HG03135 (cell line): ENCODE data around the gene PLEKHH3.
"Not testable (repeated sequence)": the region's sequence is repeated elsewhere in the genome, so short reads cannot be mapped to it uniquely, and the experiment has no call there.

Experiments
- ATAC-seq: cut with Tn5 transposase; IDR thresholded peaks from one replicate; pipeline ENCODE4 v1.9.1; 2021; ENCODE audit warnings: mild to moderate bottlenecking, moderate library complexity; ENCODE audit not compliant: unreplicated experiment

Gene PLEKHH3

DNA sequence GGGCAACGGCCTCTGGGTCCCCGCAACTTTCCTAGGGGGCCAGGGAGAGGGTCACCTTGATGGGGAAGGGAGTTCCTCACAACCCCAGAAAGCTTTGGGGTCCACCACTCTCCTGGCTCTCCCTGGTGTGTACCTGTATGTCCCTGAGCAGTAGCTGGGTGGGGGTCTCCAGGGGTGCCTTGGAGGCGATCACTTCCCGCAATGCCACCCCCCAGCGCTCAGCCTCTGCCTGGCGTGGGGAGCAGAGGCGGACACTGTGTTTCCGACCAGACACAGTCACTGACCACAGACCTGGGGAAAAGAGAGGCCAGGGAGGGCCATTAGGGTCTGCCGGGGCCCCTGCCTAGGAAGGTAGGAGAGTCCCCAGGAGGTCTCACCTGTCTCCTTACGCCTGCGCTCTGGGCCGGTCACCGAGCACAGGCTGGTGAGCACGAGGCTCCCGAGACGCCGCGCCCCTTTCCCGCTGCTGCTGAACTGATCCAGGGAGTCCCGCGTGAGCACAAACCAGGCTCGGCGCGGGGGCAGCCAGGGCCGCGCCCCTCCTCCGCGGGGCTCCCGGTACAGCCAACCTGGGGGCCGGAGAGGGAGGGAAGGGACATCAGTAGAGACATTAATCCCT lies 3.4 kb downstream of the PLEKHH3 start:
- no peak for ATAC-seq

DNA sequence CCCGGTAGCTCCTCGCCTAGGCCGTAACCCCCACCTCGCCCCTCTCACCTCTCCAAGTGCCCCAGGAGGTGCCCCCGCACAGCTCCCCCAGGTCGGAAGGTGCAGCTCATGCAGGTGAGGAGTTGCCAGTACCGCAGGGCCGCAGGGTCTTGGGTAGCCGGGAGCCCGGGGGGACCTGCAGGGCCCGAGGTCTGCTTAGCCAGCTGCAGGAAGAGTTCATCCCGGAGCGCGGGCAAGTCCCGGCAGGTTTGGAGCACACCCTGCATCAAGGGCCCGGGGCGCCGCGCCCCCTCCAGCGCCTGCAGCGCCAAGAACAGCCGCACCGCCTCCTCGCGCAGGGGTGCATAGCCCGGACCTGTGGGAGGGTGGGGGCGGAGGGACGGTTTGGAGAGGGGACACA lies 4.8 kb downstream of the PLEKHH3 start:
- no peak for ATAC-seq

DNA sequence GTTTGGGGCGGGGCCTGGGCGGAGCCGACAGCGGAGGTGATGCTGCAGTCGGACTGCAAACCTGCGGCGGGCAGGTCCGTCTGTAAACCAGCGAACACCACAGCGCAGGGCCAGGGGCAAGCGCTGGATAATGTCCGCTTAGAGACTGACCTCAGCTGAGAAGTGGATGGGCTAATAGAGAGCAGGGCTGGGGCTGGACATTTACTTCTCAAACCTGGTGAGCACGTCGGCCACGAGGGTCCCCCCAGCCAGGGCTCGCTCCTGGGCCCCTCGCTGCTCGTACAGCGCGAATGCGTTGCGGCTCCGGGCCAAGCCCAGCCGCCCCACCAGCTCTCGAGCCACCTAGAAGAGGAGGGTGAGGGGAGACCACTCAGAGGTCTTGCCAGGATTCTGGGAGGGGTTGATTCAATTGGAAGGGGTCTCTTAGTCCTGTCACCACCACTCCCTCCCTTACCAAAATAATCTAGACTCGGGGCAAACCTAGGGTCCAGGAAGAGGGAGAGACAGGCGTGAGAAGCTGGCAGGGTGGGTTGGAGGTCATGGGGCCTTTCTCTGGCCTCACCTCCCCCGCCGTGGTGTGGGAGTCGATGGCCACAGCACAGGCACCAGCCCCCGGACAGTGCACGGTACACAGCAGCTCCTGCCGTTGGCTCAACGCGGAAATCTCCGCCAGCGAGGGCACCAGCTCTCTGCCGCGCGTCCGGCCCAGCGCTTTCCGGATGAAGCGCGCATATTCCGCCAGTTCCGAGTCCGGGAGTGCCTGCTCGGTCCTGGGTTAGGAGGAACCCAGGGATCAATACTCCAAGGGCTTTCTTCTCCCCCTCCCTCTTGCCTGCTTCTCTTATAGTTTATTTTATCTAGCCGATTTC lies 5.8 kb downstream of the PLEKHH3 start:
- ATAC-seq, result no peak

DNA sequence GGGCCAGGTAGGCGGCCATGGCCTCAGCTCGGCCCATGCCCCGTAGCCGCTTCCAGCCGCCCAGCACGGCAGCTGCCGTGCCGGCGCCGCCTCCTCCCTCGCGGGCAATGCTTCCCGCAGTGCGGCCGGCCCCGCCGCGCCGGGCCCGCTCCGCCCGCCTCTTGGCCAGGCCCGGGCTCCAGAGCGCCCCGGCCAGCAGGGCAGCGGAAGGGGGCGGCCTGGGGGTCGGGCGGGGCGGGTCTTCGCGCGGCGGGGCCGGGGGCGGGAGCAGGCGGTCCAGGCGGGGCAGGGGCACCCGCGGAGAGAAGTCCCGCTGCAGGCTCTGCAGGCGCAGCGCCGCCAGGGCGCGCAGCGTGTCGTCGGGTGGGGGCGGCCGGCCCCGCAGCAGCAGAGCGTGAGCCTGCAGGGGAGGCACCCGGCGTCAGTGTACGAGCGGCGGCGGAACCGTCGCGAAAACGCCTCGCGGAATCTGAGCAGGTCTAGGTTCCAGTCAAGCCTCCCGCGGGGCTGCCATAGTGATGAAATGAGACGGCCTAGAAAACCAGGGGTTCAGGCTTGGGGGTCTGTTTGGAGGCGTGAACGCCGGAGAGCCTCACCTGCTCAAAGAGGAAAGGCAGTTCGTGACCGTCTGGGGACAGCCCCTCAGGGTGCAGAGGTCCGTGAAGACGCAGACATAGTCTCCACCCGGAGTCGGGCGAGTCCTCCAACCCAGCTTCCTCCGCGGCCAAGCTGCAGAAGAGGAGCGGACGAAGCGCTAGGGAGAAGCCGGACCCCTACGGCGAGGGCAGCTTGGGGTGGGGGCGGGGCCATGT lies 6.6 kb downstream of the PLEKHH3 start:
- ATAC-seq, result no peak

DNA sequence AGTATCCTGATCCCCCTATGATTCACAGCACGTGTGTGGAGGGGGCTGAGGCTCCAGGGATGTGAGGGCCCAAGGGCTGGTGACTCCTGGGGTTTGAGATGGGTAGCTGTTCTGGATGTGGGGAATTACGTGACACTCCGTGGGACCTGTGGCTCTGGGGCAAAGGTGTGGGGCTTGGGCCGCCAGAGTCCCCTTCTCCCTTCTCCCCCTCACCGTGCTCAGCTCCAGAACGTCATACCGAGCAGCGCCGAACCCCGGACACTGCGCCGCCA lies 7.2 kb downstream of the PLEKHH3 start:
- ATAC-seq, result no peak

DNA sequence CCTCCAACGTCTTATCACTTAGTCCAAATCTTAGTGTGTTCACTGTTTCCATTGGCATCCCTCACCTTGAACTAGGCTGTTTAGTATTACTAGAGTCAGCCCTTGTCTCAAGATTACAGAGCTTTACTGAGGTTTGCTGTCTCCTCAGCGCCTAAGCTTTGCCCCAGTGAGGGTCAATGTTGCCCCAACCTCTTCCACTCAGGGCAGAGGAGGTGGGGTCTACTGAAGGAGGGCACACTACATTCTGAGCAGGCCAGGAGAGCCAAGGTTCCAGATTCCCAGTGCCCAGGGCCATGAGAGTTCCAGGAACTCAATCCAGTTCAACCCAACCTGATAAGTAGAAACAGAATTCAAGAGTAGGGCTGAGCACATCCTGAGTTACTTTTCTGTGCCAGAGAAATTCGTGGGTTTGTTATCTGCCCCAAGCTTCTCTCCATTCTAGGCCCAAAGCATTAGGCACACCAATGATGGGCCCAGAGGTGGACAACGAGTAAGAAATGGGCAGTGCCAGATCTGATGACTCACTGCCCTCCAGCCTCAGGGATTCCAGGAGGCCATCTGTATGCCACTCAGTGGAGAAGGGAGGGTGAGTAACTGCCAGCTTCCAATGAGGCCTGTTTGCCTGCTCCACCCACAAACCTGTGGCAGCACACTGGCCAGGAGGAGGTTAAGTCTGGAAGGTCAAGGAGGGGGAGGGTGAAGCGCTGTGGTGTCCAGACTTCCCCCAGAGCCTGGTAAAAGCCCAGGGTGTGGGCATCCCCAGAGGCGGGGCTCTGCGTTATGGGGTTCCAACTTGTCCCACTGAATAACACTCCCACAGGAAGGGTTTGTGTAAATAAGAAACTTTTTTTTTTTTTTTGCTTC lies 9.5 kb downstream of the PLEKHH3 start:
- no peak for ATAC-seq

DNA sequence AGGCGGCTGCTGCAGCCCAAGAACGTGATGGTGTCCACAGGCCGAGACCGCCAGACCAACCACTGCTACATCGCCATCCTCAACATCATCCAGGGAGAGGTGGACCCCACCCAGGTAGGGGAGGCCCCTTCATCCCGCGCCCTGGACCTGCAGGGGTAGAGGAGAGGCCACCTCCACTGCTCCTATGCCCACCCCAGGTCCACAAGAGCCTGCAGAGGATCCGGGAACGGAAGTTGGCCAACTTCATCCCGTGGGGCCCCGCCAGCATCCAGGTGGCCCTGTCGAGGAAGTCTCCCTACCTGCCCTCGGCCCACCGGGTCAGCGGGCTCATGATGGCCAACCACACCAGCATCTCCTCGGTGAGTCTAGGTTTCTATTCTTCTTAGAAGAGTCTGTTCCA lies 10.7 kb downstream of the PLEKHH3 start:
- not testable (repeated sequence) for ATAC-seq

DNA sequence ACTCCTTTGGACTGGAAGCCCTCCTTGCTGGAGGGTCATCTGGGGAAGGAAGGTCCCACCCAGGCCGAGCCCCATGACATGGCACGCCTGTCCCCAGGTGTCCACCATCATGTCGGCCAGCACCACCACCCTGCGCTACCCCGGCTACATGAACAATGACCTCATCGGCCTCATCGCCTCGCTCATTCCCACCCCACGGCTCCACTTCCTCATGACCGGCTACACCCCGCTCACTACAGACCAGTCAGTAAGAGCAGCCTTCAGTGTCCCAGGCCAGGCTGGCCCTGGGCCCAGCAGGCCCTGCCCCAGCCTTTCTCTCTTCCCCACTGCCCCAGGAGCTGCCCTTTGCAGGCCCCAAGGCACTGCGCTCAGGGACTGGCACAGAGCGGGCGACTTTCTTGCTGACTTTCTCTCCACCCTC lies 11.2 kb downstream of the PLEKHH3 start:
- no peak for ATAC-seq

DNA sequence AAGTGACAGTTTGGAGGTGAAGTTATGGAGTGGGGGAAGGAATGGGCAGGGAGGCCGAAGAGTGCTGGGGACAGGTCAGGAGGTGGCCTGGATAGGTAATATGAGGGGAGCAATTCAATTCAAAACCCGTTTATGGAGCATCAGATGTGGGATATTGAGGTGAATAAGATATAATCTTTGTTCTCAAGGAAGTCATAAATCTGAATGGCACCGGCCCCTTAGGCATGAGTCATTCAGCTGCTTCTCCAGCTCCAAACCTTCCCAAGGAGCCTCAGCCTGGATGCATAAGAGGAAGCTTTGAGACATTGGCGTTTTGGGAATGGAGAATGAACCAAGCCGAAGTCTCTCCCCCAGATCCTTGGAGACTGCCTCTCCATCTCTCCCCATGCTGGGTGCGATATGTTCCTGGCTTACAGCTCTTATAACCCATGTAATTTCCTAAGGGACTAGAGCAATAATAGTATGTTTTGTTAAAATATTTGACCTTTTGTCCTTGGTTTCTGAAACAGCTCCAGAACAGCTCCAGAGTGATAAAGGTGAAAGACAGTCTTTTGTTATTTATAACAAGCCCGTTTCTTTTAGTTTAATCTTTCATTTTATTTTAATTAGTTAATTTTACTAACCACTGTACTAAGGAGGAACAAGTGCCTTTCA lies 16.0 kb downstream of the PLEKHH3 start:
- ATAC-seq, result no peak

DNA sequence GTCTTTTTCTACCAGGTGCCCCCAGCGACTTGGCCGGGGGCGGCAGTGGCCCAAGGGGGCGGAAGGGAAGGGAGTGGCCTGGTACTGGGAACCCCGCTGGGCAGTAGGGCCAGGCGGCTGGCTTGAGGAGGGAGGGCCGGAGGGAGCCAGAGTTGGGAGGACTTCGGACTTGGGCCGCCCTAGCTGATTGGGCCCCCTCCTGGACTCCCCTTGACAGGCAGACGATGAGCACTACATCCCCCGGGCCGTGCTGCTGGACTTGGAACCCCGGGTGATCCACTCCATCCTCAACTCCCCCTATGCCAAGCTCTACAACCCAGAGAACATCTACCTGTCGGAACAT lies 16.9 kb downstream of the PLEKHH3 start:
- ATAC-seq, result not testable (repeated sequence)

DNA sequence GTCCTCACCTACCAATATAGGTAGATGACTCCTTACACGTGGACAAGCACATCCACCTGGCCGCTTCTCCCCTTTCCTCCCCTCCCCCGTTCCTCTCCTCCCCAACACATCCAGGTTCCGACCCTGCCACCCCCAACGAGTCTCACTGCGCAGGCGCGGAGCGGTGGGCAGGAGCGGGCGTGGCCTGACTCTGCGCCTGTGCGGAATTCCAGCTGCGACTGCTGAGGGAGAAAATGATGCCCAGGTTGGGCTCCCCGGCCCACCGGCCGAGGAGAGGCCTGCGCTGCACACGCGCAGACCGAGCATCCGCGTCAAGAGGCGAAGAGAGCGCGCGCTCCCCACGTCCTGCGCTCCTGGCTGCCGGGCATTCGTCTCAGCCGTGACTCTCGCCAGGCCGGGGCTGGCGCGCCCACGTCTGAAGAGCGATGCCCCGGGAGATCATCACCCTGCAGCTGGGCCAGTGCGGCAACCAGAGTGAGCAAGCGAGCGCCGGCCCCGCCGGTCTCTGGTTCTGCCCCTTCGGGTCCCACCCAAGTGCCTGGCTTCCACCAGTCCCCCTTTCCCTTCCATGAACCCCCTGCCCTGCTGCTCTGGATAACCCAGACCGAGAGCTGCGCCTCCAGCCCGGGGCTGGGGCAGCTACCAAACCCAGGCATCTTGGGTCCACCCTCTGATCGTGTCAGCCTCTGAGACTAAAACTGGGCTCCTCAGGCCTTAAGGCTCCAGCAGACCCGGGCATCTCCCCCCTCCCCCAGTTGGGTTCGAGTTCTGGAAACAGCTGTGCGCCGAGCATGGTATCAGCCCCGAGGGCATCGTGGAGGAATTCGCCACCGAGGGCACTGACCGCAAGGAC lies 17.5 kb downstream of the PLEKHH3 start, which contains the start of gene TUBG2:
Gene TUBG2, plus strand, starts transcription at position 206 of the 853 bp plus-strand sequence. Its CDS starts 220 bp downstream, at position 426.
- ATAC-seq, result no peak

DNA sequence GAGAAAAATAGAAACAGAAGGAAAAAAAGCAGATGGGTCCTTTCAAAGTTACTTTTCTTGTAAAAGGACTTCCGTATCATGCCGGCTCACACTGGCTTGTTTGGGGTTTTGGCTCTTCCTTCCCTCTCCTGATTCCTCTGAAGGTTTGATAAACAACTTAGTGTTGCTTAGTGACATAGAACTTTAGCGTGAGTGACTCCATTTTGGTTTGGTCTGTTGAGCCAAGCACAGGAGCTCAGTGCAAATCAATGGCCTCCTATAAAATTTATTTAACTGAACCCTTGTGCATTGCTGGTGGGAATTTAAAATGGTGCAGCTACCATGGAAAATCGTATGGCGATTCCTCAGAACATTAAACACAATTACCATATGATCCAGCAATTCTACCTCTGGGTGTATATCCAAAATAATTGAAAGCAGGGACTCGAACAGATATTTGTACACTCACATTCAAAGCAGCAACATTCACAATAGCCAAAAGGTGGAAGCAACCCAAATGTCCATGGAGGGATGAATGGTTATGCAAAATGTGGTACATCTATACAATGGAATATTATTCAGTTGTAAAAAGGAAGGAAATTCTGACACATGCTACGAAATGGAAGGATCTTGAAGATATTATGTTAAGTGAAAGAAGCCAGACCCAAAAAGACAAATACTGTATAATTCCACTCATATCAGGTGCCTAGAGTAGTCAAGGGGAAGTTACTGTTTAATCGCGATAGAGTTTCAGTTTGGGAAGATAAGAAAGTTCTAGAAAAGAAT lies 18.8 kb downstream of the PLEKHH3 start:
- no peak for ATAC-seq

DNA sequence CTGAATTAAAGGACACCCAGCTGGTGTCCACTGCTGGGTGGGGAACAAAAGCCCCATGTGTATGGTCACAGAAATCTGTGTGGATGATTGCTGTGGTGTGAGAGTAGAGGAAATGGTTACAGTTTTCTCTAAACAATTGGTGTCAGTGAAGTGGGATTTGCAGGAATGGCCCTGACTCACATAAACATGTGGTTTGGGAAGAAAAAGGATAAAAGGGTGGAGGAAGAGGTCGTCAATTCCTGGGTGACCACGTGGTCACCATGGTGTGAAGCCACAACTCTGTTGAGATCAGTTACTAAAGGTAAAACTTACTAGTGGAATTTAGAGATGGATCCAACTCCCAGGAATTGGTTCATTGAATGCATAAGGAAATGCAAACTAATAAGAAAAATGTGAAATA lies 21.3 kb downstream of the PLEKHH3 start:
- no peak for ATAC-seq

DNA sequence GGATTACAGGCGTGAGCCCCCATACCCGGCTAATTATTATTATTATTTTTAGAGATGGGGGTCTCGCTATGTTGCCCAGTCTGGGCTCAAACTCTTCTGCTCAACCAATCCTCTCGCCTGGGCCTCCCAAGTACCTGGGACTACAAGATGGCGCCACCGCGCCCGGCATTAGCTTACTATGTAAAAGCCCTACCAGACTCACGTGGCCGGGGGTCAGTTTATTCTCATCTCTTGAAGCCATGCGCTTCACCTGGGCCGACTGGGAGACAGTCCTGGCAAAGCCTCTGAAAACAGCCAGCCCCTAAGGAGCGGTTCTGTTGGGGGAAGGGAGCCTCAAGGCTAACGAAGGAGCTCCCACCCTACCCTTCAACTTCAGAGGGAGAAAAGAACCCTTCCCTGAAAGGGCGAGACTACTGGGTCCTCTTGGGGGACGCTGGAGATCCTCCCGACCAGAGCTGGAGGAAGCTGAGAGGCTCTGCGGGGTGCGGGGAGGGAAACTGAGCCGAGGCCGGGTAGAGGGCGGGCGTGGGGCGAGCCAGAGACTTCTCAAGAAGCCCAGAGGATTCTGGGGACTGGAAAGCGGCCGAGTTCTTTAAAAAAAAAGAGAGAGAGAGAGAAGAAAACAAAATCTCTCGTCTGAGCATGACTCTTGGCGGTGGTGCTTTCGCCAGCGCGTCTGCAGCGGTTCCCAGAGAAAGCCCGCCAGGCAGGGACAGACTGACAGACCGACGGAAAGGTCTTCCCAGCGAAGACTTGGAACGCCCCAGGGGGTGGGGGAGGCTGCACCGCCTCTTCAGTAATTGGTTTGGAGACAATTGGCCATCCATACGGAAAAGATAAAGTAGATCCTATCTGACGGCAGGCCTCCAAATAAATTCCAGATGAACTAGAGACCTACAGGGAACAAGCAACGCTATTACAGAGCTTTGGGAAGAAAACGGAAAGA lies 23.3 kb downstream of the PLEKHH3 start:
- ATAC-seq, result no peak

DNA sequence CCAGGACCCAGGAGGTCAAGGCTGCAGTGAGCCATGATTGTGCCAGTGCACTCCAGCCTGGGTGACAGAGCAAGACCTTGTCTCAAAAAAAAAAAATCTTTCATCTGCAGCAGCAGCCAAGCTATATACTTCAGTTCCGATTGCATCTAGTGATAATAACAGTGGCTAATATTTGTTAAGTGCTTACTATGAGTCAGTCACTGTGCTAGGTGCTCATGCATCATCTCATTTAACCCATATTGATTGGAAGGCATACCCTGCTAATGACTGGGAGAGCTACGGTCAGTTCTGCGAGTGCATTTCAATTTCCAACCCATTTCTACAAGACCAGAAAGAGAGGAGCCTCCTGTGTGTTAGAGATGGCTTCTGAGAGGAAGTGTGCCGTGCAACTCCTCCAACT lies 25.4 kb downstream of the PLEKHH3 start:
- ATAC-seq, result no peak

DNA sequence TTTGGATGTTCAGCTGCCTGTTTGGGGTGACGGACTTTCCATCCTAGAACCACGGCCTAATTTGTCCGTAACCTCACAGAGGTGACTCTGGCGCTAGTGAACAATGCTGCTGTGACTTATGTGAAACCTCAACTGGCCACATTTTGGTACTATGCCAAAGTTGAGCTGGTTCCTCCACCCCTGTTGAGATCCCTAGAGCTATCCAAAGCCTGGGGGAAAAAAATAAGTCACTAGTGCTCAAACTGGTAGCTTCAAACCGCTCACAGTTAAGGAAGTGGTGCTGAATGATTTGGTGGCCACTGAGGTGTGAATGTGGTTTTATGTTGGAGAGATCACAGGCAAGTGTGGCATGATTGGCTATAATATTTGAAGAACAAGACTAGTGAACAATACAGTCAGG lies 29.0 kb downstream of the PLEKHH3 start:
- no peak for ATAC-seq

DNA sequence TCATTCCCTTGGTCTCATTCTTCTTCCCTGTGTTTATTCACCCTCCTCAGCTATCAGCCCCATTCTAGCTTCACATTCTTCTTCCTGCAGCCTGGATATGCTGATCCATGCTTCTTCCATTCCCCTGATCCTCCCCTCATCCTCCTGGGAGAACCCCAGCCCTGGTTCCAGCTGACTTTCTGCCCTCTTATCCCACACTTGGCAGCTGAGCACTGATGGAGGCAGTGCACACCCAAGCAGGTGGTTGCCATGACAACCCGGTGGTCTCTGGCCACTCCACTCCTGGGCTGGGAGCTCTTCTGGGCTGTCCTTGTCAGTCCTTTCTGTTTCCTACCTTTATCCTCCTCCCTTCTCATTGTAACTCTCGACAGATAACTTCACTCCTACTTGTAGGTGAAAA lies 34.5 kb downstream of the PLEKHH3 start:
- no peak for ATAC-seq

DNA sequence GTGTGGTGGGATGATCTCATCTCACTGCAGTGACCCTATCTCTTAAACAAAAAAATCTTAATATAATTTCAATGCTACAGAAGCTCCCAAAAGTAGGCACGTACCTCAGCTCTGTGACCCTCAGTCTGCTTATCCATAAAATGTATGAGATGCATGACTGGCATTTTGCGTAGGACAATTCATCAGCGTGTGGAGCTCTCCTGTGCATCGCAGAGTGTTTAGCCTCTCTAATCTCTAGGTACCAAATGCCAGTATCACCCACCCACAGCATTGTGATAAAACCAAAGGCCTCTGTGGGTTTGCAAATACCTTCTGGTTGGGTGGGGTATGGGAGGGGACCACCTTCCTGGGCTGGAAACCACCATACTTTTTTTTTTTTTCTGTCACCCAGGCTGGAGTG lies 36.7 kb downstream of the PLEKHH3 start:
- no peak for ATAC-seq
